NCI-H82 treated with DMSO at 0.1 percent for 48 hours (cell line): ENCODE results near the gene PXDC1.
A peak's percentile ranks its signal among the peaks of the same experiment; 100 is the strongest.
"Not testable (repeated sequence)": the region's sequence is repeated elsewhere in the genome, so short reads cannot be mapped to it uniquely, and the experiment has no call there.

Source experiments
- DNase-seq: peaks from one replicate; lab custom pipeline; 2025; ENCODE audit not compliant: unreplicated experiment; lab: John Stamatoyannopoulos, UW

Gene PXDC1

GRCh38 chr6:3737149-3737830, 14.2 kb downstream of the PXDC1 start:
- DNase-seq: no peak

GRCh38 chr6:3735029-3735605, 16.4 kb downstream of the PXDC1 start:
- no peak for DNase-seq

DNA sequence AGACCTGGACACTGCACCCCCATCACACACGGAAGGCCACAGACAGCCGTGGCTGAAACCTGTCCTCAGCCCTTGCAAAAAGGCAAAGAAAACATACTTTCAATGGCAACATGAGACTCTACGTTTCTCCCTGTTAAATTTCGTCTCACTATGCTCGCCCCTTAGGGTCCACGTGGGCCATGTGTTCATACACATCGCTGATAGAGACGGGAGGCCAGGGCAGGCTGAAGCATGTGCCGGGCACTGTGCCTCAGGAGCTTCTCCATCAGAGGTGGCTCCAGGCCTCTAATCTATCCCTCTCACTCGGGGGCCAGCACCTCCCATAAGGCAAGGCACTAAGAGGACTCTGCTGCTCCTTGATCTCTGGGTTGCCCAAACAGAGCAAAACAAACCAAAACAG, 17.5 kb downstream of the PXDC1 start:
- DNase-seq: no peak

- no peak for DNase-seq
These were observed 18.1 kb downstream of the PXDC1 start for GRCh38 chr6:3733321-3733925.

GRCh38 chr6:3732345-3733141, 19.0 kb downstream of the PXDC1 start:
- DNase-seq: peak; percentile 51

DNA sequence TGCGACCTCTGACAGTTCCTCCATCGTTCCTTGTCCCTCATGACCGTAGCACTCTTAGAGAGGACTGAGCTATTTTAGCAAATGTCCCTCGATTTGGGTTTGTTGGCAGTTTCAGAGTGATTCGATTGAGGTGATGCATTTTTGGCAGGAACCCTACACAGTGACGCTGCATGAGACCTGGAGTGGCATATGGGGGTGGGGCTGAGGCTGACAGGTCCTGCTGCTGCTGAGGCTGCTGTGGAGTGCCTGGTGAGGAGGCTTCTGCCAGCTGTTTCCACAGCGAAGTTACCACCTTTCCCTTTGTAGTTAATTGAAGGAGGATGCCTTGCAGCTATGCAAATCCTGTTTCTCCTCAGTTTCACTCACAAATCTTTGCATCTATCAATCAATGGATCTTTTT, 19.8 kb downstream of the PXDC1 start:
- DNase-seq: no peak

- no peak for DNase-seq
These were observed 21.7 kb downstream of the PXDC1 start for GRCh38 chr6:3729603-3730344.

DNA sequence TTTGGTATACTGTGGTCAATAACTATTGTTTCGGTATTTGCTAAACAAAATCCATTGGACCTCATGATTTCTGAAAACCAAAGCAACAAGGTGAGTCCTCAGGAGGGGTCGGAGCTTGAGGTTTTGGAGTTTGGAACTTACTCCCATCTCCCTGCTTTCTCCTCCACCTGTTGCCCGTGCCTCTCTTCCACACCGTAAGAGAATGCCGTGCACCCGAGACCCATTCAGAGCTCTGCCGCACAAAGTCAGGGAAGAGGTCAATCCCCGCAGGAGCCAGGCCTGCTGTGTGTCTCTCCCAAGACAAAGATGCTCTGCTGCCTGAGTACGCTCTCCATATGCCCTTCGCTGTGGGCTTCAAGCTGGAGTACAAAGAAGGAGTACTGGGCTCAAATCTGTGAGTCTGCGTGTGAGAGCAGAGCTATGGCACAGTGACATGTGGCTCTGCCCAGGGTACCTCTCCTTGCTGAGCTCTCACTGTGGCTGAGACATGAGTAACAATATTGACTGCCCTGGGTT, 23.9 kb downstream of the PXDC1 start:
- no peak for DNase-seq

DNA sequence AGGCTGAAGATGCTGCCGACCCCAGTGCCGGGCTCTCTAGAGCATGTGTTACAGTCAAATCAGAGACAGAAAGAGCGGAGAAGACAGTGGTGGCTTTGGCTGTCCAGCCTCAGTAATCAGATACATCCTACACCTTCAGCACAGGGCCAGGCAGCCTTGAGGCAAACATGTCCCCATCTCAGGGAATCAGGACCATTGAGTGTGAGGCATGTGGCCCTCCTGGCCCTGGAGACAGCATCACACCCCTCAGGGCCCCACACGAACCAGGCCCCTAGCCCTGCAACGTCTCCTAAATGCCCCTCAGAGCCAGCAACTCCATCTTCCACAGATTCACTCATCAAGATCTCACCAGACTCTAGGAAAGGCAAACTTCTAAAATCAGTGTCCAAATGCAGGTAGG, 24.5 kb downstream of the PXDC1 start:
- DNase-seq: no peak

DNA sequence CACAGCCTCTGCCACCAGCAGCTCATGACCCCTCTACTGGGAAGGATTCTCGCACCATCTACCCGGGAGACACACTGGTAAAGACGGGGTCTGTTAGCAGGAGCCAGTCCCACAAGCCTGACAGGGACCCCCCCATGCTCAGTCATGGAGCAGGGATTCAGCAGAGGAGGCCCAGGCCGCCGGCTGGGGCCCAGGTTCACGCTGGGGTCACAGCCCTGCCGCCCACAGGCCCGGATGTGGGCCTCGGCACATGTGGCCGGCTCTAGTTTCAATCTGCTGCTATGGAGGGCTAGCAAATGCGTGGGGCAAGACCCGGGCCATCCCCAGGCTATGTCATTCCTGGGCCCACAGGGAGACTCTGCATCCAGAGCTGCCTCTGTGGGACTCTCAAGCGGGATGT, 25.1 kb downstream of the PXDC1 start:
- no peak for DNase-seq

DNA sequence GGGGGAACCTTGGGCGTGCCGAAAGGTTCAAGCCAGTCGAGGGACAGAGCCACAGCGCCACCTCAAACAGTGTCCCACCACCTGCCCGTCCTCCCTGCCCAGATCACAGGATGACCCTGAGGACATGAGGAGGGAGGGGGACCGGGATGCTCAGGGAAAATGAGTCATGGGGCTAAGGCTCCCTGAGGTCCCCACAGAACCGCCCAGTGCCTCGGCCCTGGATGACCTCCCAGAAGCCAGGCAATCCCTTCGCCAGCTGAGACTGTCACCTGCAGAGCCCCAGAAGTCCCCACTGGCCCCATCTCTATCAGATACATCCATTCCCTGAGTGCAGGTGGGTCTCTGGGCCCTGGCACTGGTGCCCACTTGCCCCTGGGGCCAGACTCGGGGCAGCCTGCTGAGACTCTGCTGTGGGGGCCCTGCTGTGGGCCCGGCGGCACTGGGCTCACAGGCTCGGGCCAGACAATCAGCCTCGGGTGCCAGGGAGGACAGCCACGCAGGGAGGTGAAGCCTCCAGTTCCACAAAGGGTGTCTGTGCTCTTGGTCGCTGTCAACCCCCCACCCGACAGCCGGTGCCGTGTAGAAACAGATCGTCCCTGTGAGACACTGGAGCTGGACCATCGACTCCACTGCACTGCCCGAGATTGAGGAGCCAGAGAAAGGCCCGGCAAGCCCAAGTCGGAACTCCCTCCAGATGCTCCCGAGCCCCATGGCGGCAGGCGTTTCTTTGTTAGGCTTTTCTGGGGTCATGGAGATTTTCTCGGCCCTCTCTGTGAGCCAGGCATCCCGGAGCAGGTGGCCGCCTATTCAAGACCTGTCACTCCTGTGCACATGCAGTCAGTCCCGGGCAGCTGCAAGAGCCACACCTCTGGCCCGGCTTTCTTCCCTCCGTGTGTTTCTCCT, 26.1 kb downstream of the PXDC1 start:
- no peak for DNase-seq

- no peak for DNase-seq
These were observed 26.9 kb downstream of the PXDC1 start for GRCh38 chr6:3724451-3725144.

DNA sequence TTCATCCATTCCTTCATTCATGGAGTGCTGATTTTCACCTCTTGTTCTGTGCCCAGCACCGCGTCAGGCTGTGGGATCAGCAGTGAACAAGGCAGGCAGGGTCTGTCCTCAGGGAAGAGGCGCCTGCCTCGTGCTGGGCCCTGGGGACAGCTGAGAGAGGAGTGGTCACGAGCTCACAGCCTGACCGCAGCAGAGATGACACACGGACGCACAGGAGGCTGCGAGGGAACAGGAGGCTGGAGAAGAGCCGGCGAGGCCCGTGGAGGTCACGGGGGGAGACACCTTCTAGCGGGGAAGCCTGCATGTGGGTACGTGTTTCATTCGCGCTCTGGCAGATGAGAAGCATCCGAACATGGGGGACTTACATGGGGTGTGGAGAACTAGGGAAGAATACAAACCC, 27.5 kb downstream of the PXDC1 start:
- DNase-seq: no peak

- DNase-seq: no peak
These were observed 28.3 kb downstream of the PXDC1 start for GRCh38 chr6:3723251-3723650.

- DNase-seq: no peak
These were observed 28.7 kb downstream of the PXDC1 start for GRCh38 chr6:3722785-3723184.

DNA sequence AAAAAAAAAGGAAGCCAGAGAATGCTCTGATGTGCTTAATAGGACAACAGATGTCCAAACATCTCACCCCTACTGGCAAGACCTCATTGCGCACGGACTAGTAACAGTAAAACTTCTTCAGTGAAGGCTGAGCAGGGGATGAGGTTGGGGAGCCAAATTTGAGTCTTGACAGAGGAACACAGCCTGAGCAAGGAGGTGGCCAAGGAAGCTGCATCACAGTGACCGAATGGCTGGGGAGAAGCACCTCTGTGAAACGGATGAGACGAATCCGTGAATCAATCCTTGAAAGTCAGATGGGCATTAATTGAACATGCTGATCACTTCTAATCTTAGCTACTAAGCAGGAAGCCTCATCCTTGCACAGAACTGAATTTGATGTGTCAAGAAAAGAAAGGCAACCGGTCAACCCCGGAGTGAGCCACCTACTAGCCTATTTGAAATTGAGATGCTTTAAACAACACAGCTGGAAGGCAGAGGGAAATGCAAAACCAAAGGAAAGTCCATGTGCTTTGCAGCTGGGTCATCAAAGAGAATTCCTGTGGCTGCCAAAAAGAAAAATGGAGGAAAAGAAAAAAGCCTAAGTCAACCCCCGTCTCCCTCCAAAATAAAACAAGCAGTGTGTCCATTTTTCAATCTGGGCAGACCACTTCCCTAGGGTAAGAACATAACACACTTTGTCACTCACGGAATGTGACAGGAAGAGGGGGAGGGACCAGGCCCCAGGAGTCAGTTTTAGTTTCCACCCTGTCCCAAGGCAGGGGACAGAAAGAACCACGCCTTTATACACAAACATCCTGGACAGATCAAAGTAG, 29.5 kb downstream of the PXDC1 start:
- DNase-seq: no peak

- DNase-seq: not testable (repeated sequence)
These were observed 30.7 kb downstream of the PXDC1 start for GRCh38 chr6:3720770-3721169.

GRCh38 chr6:3719462-3720308, 31.8 kb downstream of the PXDC1 start:
- no peak for DNase-seq
